Measurements from ENCODE around the gene PTPN6.

The PTPN6 gene

DNA sequence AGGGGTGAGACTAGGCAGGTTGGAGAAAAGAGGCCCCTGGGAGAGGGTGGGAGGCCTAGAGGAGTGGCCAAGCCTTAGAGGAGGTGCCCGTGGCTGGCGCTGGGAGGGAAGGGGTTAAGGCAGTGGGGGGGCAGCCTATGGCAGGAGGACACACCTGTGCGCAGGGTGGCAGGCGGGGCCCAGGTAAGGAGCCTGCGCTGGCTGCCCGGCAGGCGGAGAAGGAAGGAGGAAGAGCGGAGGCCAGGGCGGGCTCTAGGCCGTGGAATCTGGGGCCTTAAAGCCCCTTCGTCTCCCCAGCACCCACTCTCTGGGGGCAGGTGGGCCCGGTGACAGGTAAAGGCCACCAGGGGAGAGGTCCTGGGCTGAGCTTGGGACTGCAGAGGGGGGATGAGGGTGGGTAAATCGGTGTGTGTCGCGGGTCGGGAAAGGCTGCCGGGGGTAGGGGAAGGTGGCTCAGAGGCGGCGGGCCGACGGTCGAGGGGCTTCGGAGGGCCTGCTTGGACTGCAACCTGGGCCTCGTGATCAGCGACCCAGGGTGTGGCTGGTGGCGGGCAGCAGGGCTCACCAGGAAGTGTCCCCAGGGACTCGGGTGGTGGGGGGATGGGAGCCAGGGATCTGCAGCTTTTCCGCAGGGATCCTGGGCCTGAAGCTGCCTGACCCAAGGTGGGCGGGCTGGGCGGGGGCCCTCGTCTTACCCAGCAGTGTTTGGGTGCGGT is 12.0 kb downstream of the PTPN6 start:
- Mint-ChIP-seq H3K4me1 (ENCODE audit: low read depth) (peaks cover 92% of the 10 kb centered on the region), H3K27ac (peak overlapping the region; percentile 95), H3K9me3 (no peaks in the 10 kb centered on the region), H3K36me3 (ENCODE audit: low read depth) (peaks cover 70% of the 10 kb centered on the region), H3K4me3 (peak overlapping the region; percentile 32), H3K27me3 (no peaks in the 10 kb centered on the region)

DNA sequence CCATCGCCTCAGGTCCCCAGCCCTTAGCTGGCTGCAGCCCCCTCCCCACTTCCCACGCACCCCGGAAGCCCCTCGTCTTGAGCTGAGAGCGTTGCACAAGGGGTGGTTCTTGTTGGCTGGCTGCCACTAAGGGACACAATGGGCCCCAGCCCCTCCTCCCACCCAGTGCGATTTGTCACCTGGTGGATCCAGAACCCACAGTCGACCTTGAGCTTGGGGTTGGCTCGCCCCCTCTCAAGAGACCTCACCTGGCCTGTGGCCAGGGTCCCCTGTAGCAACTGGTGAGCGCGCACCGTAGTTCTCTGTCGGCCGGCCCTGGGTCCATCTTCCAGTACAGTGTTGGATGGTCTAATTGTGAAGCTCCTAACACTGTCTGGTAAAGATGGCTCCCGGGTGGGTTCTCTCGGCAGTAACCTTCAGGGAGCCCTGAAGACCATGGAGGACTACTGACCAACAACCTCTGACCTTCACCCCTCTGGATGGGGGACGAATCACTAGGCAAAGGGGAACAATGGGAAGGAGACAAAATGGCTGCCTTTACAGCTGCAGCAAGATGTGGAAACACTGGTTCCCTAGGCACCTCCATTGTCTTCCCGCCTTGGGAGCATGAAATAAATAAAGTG is 12.7 kb downstream of the PTPN6 start:
- Mint-ChIP-seq H3K4me3 (no peak overlapping the region), H3K9me3 (no peaks in the 10 kb centered on the region), H3K27me3 (no peaks in the 10 kb centered on the region), H3K27ac (peak overlapping the region; percentile 94), H3K4me1 (ENCODE audit: low read depth) (peaks cover 92% of the 10 kb centered on the region), H3K36me3 (ENCODE audit: low read depth) (peaks cover 70% of the 10 kb centered on the region)

DNA sequence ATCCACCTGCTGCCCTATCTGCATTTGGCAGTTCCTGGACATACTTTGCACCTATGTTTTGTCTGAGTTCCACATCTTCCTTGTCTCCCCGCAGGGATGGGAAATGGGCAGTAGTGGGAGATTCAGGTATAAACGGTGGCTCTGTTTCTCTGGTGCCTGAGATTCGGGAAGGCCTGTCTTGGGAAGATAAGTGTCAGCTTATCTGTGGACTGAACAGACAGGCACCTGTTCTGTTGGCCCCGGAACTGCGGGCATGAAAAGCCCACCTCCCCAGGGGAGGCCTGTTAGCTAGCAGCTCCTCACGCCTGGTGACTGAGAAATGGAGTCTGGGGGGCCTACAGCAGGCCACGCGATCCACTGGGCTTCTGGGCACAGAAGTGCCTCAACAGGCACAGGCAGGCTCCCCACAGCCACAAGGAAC is 13.5 kb downstream of the PTPN6 start:
- peaks cover 70% of the 10 kb centered on the region for H3K36me3 Mint-ChIP-seq (ENCODE audit: low read depth)
- peaks cover 90% of the 10 kb centered on the region for H3K4me1 Mint-ChIP-seq (ENCODE audit: low read depth)
- H3K27me3 Mint-ChIP-seq, result no peaks in the 10 kb centered on the region
- H3K27ac Mint-ChIP-seq, result peak overlapping the region; percentile 94
- H3K9me3 Mint-ChIP-seq, result no peaks in the 10 kb centered on the region
- H3K4me3 Mint-ChIP-seq, result peak overlapping the region; percentile 26

DNA sequence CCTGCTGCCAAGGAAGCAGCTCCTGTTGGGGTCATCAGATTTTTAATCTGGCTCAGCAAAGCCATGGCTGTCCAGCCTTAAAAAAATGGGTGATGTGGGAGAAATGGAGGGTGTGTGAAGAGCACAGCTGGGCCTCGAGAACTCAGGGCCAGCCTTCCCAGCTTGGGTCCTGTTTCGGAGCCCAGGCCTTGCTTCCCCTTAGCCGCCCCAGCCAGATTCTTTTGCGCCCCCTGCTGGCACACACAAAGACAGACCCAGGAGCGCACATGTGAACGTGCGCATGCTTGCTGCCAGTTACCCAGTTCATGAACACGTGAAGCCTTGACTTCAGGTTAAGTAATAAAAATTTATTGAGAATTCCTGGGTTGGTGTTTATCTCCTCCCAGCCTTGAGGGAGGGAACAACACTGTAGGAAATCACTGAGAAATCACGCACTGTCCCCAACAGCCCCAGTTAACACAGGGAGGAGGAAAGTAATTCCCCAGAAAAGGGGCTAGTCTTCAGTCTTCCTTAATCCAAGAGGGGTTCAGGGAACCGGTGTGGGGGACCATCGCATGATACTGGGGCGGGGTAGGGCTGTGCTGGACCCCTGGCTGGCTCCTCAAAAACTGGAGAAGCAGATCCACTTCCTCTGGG is 14.0 kb downstream of the PTPN6 start:
- Mint-ChIP-seq H3K4me1 (ENCODE audit: low read depth) (peaks cover 85% of the 10 kb centered on the region), H3K36me3 (ENCODE audit: low read depth) (peaks cover 72% of the 10 kb centered on the region), H3K4me3 (peak overlapping the region; percentile 45), H3K27ac (peak overlapping the region; percentile 94), H3K27me3 (no peaks in the 10 kb centered on the region), H3K9me3 (no peaks in the 10 kb centered on the region)

DNA sequence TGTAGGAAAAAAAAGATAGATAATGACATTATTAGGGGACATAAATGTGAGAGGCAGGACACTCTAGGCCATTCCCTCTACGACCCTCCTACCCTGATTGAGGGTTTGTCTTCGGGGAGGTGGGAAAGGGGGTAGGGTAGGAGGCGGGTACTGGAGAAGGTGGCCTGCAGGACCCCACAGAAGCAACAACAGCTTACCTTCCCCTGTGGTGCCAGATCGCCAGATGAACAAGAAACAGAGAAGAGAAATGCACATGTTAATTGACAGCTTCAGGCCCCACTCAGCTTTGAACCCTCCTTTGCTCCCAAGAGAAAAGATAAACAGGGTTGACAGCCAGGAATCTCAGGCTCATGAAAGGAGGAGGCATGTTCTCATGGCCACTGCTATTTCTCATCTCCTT is 14.6 kb downstream of the PTPN6 start:
- peaks cover 80% of the 10 kb centered on the region for H3K4me1 Mint-ChIP-seq (ENCODE audit: low read depth)
- peak overlapping the region; percentile 94 for H3K27ac Mint-ChIP-seq
- H3K4me3 Mint-ChIP-seq, result peak overlapping the region; percentile 45
- no peaks in the 10 kb centered on the region for H3K9me3 Mint-ChIP-seq
- H3K36me3 Mint-ChIP-seq (ENCODE audit: low read depth), result peaks cover 68% of the 10 kb centered on the region
- no peaks in the 10 kb centered on the region for H3K27me3 Mint-ChIP-seq

DNA sequence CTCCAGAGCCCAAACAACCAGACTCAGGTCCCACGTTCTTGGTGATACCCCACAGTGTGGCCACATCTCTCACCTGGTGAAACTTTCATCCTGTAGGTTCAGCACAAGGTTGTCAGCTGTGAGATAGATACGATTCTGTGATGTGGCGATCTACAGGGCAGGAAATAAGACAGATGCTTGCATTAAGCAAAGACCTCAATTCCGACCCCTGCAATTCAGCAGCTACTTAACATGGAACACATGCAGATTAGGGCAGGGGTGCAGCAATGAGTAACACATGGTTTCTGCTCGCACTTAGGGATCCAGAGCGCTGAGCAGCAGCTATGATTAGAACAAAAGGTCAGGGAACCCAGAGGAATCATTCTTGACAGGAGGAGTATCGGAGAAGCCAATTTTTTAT is 15.2 kb downstream of the PTPN6 start:
- H3K27me3 Mint-ChIP-seq, result no peaks in the 10 kb centered on the region
- peaks cover 77% of the 10 kb centered on the region for H3K4me1 Mint-ChIP-seq (ENCODE audit: low read depth)
- H3K9me3 Mint-ChIP-seq, result no peaks in the 10 kb centered on the region
- H3K4me3 Mint-ChIP-seq, result peak overlapping the region; percentile 67
- peaks cover 66% of the 10 kb centered on the region for H3K36me3 Mint-ChIP-seq (ENCODE audit: low read depth)
- H3K27ac Mint-ChIP-seq, result peak overlapping the region; percentile 94

DNA sequence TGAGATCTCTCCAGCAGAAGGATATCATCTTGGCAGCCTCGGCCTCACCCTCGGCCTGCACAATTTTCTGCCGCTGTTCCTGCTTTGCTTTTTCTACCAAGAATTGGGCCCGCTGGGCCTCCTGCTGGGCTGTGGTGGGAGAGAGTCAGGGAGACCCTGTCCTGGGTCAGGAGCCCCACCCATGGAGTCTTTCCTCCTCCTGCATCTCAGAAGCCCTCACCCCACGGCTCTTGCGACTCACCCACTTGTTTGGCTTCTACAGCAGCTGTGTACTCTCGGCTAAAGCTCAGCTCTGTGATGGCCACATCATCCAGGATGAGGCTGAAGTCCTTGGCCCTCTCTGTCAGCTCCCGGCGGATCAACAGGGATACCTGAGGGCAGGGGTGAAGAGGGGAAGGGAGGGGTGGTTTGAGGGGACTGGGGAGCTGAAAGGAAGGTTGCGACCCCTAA is 16.5 kb downstream of the PTPN6 start:
- Mint-ChIP-seq H3K36me3 (ENCODE audit: low read depth) (peaks cover 71% of the 10 kb centered on the region), H3K4me1 (ENCODE audit: low read depth) (peaks cover 77% of the 10 kb centered on the region), H3K27me3 (no peaks in the 10 kb centered on the region), H3K4me3 (peak overlapping the region; percentile 43), H3K9me3 (no peaks in the 10 kb centered on the region), H3K27ac (peak overlapping the region; percentile 78)

DNA sequence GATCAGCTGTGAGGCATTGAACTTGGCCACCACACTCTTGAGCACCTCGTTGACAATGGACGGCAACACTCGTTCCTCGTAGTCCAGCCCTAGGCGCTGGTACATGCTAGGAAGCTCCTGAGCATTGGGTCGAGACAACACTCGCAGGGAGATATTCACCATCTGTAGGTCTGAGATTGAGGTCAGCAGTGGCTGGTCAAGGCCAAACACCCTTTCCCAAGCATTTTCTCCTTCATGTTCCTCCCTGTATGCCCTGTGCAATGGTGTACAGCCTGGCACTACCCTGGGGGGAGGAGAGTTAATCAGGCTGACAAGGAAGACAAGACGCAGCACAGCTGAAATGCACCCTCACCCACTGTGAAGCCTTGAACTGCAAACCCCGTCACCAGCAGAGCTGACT is 17.3 kb downstream of the PTPN6 start:
- Mint-ChIP-seq H3K36me3 (ENCODE audit: low read depth) (peaks cover 79% of the 10 kb centered on the region), H3K27ac (peak overlapping the region; percentile 100), H3K27me3 (no peaks in the 10 kb centered on the region), H3K4me1 (ENCODE audit: low read depth) (peaks cover 82% of the 10 kb centered on the region), H3K9me3 (no peaks in the 10 kb centered on the region), H3K4me3 (peak overlapping the region; percentile 100)

DNA sequence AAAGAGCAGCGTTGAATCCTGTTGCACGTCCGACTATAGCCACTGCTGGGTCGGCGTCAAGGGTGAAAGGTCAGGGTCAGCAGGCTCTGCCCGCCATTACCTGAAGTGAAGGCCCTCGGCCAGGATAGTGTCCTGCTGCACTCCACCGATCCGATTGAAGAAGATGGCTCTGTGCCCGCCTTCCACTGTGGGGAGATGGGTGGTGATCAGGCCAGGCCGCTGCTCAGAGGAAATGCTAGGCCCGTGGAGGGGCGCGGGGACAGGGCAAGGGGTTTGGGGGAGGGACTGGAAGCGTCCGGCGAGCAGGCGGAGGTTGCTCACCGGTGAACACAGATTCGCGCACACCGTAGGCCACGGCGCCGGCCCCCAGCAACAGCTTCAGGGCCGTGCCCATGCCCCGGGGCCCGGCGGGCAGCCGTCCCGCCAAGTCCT is 19.0 kb downstream of the PTPN6 start:
- H3K9me3 Mint-ChIP-seq, result no peaks in the 10 kb centered on the region
- peaks cover 89% of the 10 kb centered on the region for H3K36me3 Mint-ChIP-seq (ENCODE audit: low read depth)
- H3K27ac Mint-ChIP-seq, result peak overlapping the region; percentile 100
- H3K27me3 Mint-ChIP-seq, result no peaks in the 10 kb centered on the region
- peaks cover 76% of the 10 kb centered on the region for H3K4me1 Mint-ChIP-seq (ENCODE audit: low read depth)
- peak overlapping the region; percentile 100 for H3K4me3 Mint-ChIP-seq

DNA sequence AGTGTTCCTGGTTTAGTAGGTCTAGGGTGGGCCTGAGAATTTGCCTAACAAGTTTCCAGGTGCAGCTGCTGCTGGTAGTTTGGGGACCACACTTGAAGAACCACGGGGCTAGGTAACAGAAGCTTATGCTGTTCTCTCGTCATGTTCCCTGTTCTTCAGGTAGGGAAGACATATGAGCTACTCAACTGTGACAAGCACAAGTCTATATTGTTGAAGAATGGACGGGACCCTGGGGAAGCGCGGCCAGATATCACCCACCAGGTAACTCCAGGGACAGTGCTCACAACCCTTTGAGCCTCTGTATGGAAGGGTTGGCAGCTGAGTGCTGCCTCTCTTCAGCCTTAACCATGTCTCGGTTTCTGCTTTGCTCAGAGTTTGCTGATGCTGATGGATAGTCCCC is 23.0 kb downstream of the PTPN6 start:
- peaks cover 39% of the 10 kb centered on the region for H3K4me1 Mint-ChIP-seq (ENCODE audit: low read depth)
- peak overlapping the region; percentile 100 for H3K27ac Mint-ChIP-seq
- no peaks in the 10 kb centered on the region for H3K27me3 Mint-ChIP-seq
- H3K36me3 Mint-ChIP-seq (ENCODE audit: low read depth), result peaks cover 87% of the 10 kb centered on the region
- no peaks in the 10 kb centered on the region for H3K9me3 Mint-ChIP-seq
- H3K4me3 Mint-ChIP-seq, result peak overlapping the region; percentile 37

DNA sequence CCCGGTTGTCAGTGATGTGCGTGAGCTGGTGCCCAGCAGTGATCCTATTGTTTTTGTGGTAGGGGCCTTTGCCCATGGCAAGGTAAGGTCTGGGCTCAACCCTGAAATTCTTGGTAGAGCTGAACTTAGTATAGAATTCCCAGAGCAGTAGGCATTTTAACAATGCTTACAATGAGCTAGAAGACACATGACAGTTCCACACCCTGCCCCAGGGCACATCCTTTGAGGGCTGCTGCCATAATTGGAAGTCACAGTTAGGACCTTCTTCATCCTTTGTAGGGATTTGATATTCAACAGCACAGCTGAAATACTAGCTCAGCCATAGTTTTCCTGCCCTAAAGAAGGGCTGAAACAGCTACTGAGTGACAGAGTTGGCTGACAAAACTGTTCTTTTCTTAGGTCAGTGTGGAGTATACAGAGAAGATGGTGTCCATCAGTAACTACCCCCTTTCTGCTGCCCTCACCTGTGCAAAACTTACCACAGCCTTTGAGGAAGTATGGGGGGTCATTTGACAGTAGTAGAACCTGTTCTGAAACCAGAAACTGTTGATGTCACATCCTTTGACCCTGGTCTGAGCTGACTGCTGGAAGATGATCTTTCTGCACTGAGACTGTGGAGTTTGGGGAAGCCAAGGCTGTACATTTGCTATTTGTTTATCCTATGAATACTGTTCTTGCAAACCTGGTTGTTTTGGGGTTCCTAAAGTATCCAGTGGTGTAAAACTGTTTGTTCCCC is 24.3 kb downstream of the PTPN6 start:
- Mint-ChIP-seq H3K27me3 (no peaks in the 10 kb centered on the region), H3K36me3 (ENCODE audit: low read depth) (peaks cover 81% of the 10 kb centered on the region), H3K9me3 (no peaks in the 10 kb centered on the region), H3K4me3 (no peak overlapping the region), H3K27ac (peak overlapping the region; percentile 78), H3K4me1 (ENCODE audit: low read depth) (peaks cover 37% of the 10 kb centered on the region)

DNA sequence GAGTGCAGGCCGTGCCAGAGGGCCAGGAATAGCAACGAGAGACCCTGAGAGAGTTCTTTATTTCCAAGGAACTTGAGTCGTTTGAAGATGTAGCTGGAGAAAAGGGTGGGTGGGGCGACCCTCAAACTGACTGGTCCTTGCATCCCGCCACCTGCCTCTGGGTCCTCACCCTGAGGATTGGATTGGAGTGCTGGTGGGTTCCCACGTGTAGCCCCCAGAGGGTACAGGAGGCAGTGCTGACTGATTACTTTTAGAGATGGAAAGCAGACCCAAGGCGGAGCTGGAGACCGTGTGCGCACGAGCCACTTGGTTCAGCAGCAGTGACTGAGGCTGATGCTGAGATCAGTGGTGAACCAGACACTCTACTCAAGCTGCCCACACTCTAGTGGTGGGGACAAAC is 26.5 kb downstream of the PTPN6 start:
- H3K27ac Mint-ChIP-seq, result peak overlapping the region; percentile 36
- H3K4me3 Mint-ChIP-seq, result no peak overlapping the region
- H3K27me3 Mint-ChIP-seq, result no peaks in the 10 kb centered on the region
- peaks cover 74% of the 10 kb centered on the region for H3K36me3 Mint-ChIP-seq (ENCODE audit: low read depth)
- peaks cover 19% of the 10 kb centered on the region for H3K4me1 Mint-ChIP-seq (ENCODE audit: low read depth)
- H3K9me3 Mint-ChIP-seq, result no peaks in the 10 kb centered on the region

DNA sequence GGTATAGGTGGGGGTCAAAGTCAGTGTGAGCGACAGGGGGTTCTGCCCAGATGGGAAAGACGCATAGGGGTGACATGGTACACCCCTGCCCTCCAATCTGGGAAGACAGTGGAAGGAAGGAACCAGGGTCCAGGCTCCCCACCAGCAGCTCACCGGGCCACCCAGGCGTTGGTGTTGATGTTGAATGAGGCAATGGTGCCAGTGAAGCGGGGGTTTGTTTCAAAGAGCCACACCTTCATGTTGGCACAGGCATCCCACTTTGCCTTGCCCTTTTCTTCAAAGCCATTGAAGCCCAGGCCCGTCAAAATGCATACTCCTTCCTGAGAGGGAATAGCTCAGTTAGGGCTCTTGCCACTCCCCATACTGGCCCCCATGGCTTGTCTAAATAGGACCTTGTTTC is 27.0 kb downstream of the PTPN6 start:
- no peak overlapping the region for H3K4me3 Mint-ChIP-seq
- peaks cover 14% of the 10 kb centered on the region for H3K4me1 Mint-ChIP-seq (ENCODE audit: low read depth)
- no peaks in the 10 kb centered on the region for H3K9me3 Mint-ChIP-seq
- no peaks in the 10 kb centered on the region for H3K27me3 Mint-ChIP-seq
- no peak overlapping the region for H3K27ac Mint-ChIP-seq
- H3K36me3 Mint-ChIP-seq (ENCODE audit: low read depth), result peaks cover 73% of the 10 kb centered on the region

DNA sequence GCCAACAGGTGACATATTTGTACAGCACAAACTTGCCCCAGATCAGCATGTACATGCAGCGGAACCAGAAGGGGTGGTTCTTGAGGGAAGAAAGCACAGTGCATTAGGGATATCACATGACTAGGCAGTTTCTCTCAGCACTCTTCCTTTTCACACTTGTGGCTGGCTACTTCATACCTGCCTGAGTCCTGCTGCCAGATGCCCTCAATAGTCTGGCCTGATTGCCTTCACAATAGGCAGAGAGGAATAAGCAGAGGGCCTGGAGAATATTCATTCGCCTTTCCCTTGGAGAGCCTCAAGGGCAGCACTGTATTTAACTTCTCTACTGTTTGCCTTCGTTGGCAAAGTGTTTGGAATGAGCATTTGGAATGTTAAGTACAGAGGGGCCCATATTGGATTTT is 27.5 kb downstream of the PTPN6 start:
- Mint-ChIP-seq H3K27ac (no peak overlapping the region), H3K4me3 (no peak overlapping the region), H3K9me3 (no peaks in the 10 kb centered on the region), H3K36me3 (ENCODE audit: low read depth) (peaks cover 72% of the 10 kb centered on the region), H3K27me3 (no peaks in the 10 kb centered on the region), H3K4me1 (ENCODE audit: low read depth) (peaks cover 10% of the 10 kb centered on the region)

DNA sequence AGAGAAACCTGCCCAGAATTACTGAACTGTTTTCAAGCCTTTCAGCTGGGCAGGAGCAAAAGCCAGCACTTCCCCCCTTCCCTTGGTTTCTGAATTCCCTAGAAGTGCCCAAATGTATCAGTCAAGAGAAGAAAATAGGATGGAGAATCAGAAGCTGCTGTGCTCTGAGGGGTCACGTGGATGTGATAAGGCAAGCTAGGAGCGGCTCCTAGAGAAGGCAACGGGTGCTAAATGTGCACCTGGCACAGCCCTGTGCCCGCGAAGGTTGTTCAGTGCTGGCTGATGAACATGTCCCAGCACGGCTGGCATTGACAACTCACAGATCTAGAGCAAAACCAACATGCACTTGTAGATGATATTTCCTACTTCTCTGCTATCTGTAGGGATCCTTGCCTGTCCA is 27.9 kb downstream of the PTPN6 start:
- Mint-ChIP-seq H3K9me3 (no peaks in the 10 kb centered on the region), H3K27ac (peak overlapping the region; percentile 14), H3K4me3 (no peak overlapping the region), H3K36me3 (ENCODE audit: low read depth) (peaks cover 68% of the 10 kb centered on the region), H3K27me3 (no peaks in the 10 kb centered on the region), H3K4me1 (ENCODE audit: low read depth) (peaks cover 6% of the 10 kb centered on the region)

Data from stimulated activated naive CD8-positive, alpha-beta T cell treated with anti-CD3 and anti-CD28 coated beads, Interleukin-15, Interleukin-2, amounts not matched to agents 100 ng/mL and 50 ng/mL, for 24 hours (primary cell).